WTC11 (cell line): ENCODE measurements around the gene CPEB3. TPM values are rescaled to one million over a fixed set of nuclear protein-coding genes. Genes with fewer than 3 reads are reported as not detected.

ENCODE experiments used
- ATAC-seq: fragments of 200-7000 bp; cut with Tn5 transposase; 2 replicates; pipeline ENCODE4 v1.10.0; 2021; ENCODE audit warnings: mild to moderate bottlenecking, moderate library complexity
- CTCF ChIA-PET: fragments of 300-600 bp; sonication (Branson Sonifier 250); formaldehyde crosslinking; loops from one replicate; lab custom pipeline; 2021; ENCODE audit warnings: antibody characterized with exemption; lab: Charles Lee
- POLR2A ChIA-PET: fragments of 350-600 bp; sonication (Branson Sonifier 250); formaldehyde crosslinking; loops from one replicate; lab custom pipeline; 2021; ENCODE audit warnings: antibody characterized with exemption; lab: Charles Lee
- DNase-seq: peaks from one replicate; pipeline ENCODE4 v3.0.0; 2021; ENCODE audit warnings: low spot score
- H3K27ac Mint-ChIP-seq: 2 replicates; pipeline ENCODE4 v1.8.0; 2021; ENCODE audit warnings: mixed read lengths
- H3K27me3 Mint-ChIP-seq: 2 replicates; pipeline ENCODE4 v1.8.0; 2021; ENCODE audit warnings: low read depth, mild to moderate bottlenecking, moderate library complexity, mixed read lengths
- H3K36me3 Mint-ChIP-seq: 2 replicates; pipeline ENCODE4 v1.8.0; 2021; ENCODE audit warnings: mixed read lengths
- H3K4me1 Mint-ChIP-seq: 2 replicates; pipeline ENCODE4 v1.8.0; 2022; ENCODE audit warnings: mixed read lengths
- H3K4me3 Mint-ChIP-seq: 2 replicates; pipeline ENCODE4 v1.8.0; 2021; ENCODE audit warnings: mild to moderate bottlenecking, moderate library complexity, mixed read lengths
- H3K9me3 Mint-ChIP-seq: 2 replicates; pipeline ENCODE4 v1.8.0; 2021; ENCODE audit warnings: mixed read lengths
- CBFB ChIP-seq: sonication (generic); formaldehyde crosslinking; IDR thresholded peaks from 2 replicates; pipeline ENCODE4 v1.8.1; 2022; ENCODE audit warnings: mild to moderate bottlenecking, low read depth, missing genetic modification reagents
- CREB1 ChIP-seq: sonication (generic); formaldehyde crosslinking; IDR thresholded peaks from 2 replicates; pipeline ENCODE4 v1.8.0; 2023; ENCODE audit warnings: mild to moderate bottlenecking, missing genetic modification reagents
- ELF4 ChIP-seq: sonication (generic); formaldehyde crosslinking; IDR thresholded peaks from 2 replicates; pipeline ENCODE4 v1.8.1; 2022; ENCODE audit warnings: low read depth, mild to moderate bottlenecking, moderate library complexity, missing genetic modification reagents
- FOXP4 ChIP-seq: sonication (generic); formaldehyde crosslinking; IDR thresholded peaks from 2 replicates; pipeline ENCODE4 v1.8.0; 2022; ENCODE audit warnings: mild to moderate bottlenecking, missing genetic modification reagents
- JUN ChIP-seq: sonication (generic); formaldehyde crosslinking; IDR thresholded peaks from 2 replicates; pipeline ENCODE4 v1.8.0; 2023; ENCODE audit warnings: mild to moderate bottlenecking, missing genetic modification reagents
- NFE2L1 ChIP-seq: sonication (generic); formaldehyde crosslinking; IDR thresholded peaks from 2 replicates; pipeline ENCODE4 v1.8.1; 2023; ENCODE audit warnings: missing genetic modification reagents
- NR1H2 ChIP-seq: sonication (generic); formaldehyde crosslinking; IDR thresholded peaks from 2 replicates; pipeline ENCODE4 v1.9.0; 2021; ENCODE audit warnings: mild to moderate bottlenecking, moderate library complexity, missing genetic modification reagents
- PRRX2 ChIP-seq: fragments of 250-450 bp; sonication (Bioruptor Pico); IDR thresholded peaks from 2 replicates; pipeline ENCODE4 v1.8.0; 2021; ENCODE audit warnings: mild to moderate bottlenecking
- SMAD3 ChIP-seq: sonication (generic); formaldehyde crosslinking; IDR thresholded peaks from 2 replicates; pipeline ENCODE4 v1.8.0; 2022; ENCODE audit warnings: missing genetic modification reagents, mild to moderate bottlenecking, borderline replicate concordance
- SP1 ChIP-seq: sonication (generic); formaldehyde crosslinking; conservative IDR thresholded peaks from 2 replicates; pipeline ENCODE4 v1.8.1; 2022; ENCODE audit warnings: missing genetic modification reagents
- ZNF219 ChIP-seq: sonication (generic); formaldehyde crosslinking; IDR thresholded peaks from 2 replicates; pipeline ENCODE4 v1.8.0; 2023; ENCODE audit warnings: missing genetic modification reagents, mild to moderate bottlenecking, borderline replicate concordance
- ZNF416 ChIP-seq: fragments of 250-450 bp; sonication (Bioruptor Pico); IDR thresholded peaks from 2 replicates; pipeline ENCODE4 v1.9.0; 2021; ENCODE audit warnings: mild to moderate bottlenecking, inconsistent platforms
- total RNA-seq: library from RNA; stranded (reverse); gene quantifications from 3 replicates; pipeline ENCODE4 v1.2.3, GENCODE V29; 2021
- TF ChIP-seq, protein P1 (sequence below): sonication (generic); formaldehyde crosslinking; IDR thresholded peaks from 2 replicates; pipeline ENCODE4 v1.8.1; 2022; ENCODE audit warnings: low read depth, missing genetic modification reagents, borderline replicate concordance
- TF ChIP-seq, protein P2 (sequence below): sonication (generic); formaldehyde crosslinking; IDR thresholded peaks from 2 replicates; pipeline ENCODE4 v1.8.1; 2022; ENCODE audit warnings: mild to moderate bottlenecking, missing genetic modification reagents, moderate library complexity, borderline replicate concordance
- TF ChIP-seq, protein P3 (sequence below): sonication (generic); formaldehyde crosslinking; IDR thresholded peaks from 2 replicates; pipeline ENCODE4 v1.8.0; 2023; ENCODE audit warnings: missing genetic modification reagents
- TF ChIP-seq, protein P4 (sequence below): sonication (generic); formaldehyde crosslinking; IDR thresholded peaks from 2 replicates; pipeline ENCODE4 v1.8.0; 2023; ENCODE audit warnings: mild to moderate bottlenecking, missing genetic modification reagents
- TF ChIP-seq, protein P5 (sequence below): sonication (generic); formaldehyde crosslinking; IDR thresholded peaks from 2 replicates; pipeline ENCODE4 v1.8.0; 2022; ENCODE audit warnings: mild to moderate bottlenecking, missing genetic modification reagents

Gene CPEB3
- total RNA-seq, 1 experiment from 2014 or later = 2.4 TPM

- POLR2A ChIA-PET = no interaction called here
- H3K27ac Mint-ChIP-seq = no peak overlapping the region
- H3K4me3 Mint-ChIP-seq = no peak overlapping the region
- ATAC-seq (no peak), DNase-seq (no peak)
- TF ChIP-seq, protein P1, sequence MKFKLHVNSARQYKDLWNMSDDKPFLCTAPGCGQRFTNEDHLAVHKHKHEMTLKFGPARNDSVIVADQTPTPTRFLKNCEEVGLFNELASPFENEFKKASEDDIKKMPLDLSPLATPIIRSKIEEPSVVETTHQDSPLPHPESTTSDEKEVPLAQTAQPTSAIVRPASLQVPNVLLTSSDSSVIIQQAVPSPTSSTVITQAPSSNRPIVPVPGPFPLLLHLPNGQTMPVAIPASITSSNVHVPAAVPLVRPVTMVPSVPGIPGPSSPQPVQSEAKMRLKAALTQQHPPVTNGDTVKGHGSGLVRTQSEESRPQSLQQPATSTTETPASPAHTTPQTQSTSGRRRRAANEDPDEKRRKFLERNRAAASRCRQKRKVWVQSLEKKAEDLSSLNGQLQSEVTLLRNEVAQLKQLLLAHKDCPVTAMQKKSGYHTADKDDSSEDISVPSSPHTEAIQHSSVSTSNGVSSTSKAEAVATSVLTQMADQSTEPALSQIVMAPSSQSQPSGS (CRISPR knock-in tag) = no peak
- TF ChIP-seq SP1 = no peak
- TF ChIP-seq ZNF416 = no peak
- H3K27me3 Mint-ChIP-seq = no peaks in the 10 kb centered on the region
- no peaks in the 10 kb centered on the region for H3K9me3 Mint-ChIP-seq
- H3K4me1 Mint-ChIP-seq = peaks cover 4% of the 10 kb centered on the region; the same call in 1 of the 2 replicates
- no peaks in the 10 kb centered on the region for H3K36me3 Mint-ChIP-seq
- CTCF ChIA-PET = no interaction called here
Measured at GRCh38 chr10:92081641-92082040, 209.2 kb downstream of the CPEB3 start.

- no peaks in the 10 kb centered on the region for H3K36me3 Mint-ChIP-seq
- ChIA-PET CTCF (interaction anchor here (1.0 to 1.3 kb wide), 3 partner anchors 28 to 340 kb away, joined by 3 to 5 read pairs (median 4); no protein-coding TSS in a partner anchor), POLR2A (interaction anchor here (0.7 kb wide), 1 partner anchor 63 kb away, joined by 3 read pairs; no protein-coding TSS in a partner anchor)
- peak; percentile 71 for ATAC-seq
- H3K4me3 Mint-ChIP-seq = no peak overlapping the region
- no peak for DNase-seq
- H3K9me3 Mint-ChIP-seq = no peaks in the 10 kb centered on the region
- no peak overlapping the region for H3K27ac Mint-ChIP-seq
- H3K4me1 Mint-ChIP-seq = peaks cover 16% of the 10 kb centered on the region
- TF ChIP-seq, protein P2, sequence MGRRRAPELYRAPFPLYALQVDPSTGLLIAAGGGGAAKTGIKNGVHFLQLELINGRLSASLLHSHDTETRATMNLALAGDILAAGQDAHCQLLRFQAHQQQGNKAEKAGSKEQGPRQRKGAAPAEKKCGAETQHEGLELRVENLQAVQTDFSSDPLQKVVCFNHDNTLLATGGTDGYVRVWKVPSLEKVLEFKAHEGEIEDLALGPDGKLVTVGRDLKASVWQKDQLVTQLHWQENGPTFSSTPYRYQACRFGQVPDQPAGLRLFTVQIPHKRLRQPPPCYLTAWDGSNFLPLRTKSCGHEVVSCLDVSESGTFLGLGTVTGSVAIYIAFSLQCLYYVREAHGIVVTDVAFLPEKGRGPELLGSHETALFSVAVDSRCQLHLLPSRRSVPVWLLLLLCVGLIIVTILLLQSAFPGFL = no peak
- TF ChIP-seq ELF4 (CRISPR knock-in tag) (no peak), ZNF219 (CRISPR knock-in tag) (no peak), FOXP4 (no peak), JUN (no peak), CBFB (no peak), NFE2L1 (CRISPR knock-in tag) (no peak), SMAD3 (CRISPR knock-in tag) (no peak), NR1H2 (no peak), CREB1 (no peak), PRRX2 (no peak)
- TF ChIP-seq, protein P3, sequence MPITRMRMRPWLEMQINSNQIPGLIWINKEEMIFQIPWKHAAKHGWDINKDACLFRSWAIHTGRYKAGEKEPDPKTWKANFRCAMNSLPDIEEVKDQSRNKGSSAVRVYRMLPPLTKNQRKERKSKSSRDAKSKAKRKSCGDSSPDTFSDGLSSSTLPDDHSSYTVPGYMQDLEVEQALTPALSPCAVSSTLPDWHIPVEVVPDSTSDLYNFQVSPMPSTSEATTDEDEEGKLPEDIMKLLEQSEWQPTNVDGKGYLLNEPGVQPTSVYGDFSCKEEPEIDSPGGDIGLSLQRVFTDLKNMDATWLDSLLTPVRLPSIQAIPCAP (CRISPR knock-in tag) = no peak
- TF ChIP-seq, protein P4, sequence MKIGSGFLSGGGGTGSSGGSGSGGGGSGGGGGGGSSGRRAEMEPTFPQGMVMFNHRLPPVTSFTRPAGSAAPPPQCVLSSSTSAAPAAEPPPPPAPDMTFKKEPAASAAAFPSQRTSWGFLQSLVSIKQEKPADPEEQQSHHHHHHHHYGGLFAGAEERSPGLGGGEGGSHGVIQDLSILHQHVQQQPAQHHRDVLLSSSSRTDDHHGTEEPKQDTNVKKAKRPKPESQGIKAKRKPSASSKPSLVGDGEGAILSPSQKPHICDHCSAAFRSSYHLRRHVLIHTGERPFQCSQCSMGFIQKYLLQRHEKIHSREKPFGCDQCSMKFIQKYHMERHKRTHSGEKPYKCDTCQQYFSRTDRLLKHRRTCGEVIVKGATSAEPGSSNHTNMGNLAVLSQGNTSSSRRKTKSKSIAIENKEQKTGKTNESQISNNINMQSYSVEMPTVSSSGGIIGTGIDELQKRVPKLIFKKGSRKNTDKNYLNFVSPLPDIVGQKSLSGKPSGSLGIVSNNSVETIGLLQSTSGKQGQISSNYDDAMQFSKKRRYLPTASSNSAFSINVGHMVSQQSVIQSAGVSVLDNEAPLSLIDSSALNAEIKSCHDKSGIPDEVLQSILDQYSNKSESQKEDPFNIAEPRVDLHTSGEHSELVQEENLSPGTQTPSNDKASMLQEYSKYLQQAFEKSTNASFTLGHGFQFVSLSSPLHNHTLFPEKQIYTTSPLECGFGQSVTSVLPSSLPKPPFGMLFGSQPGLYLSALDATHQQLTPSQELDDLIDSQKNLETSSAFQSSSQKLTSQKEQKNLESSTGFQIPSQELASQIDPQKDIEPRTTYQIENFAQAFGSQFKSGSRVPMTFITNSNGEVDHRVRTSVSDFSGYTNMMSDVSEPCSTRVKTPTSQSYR (CRISPR knock-in tag) = no peak
- TF ChIP-seq, protein P1 (CRISPR knock-in tag) = no peak
- TF ChIP-seq, protein P5, sequence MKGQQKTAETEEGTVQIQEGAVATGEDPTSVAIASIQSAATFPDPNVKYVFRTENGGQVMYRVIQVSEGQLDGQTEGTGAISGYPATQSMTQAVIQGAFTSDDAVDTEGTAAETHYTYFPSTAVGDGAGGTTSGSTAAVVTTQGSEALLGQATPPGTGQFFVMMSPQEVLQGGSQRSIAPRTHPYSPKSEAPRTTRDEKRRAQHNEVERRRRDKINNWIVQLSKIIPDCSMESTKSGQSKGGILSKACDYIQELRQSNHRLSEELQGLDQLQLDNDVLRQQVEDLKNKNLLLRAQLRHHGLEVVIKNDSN (CRISPR knock-in tag) = no peak
- no peaks in the 10 kb centered on the region for H3K27me3 Mint-ChIP-seq
Measured at GRCh38 chr10:92080244-92080643, 210.6 kb downstream of the CPEB3 start.
